HepG2 (cell line): Measurements from ENCODE around the gene BCO2. TPM values are rescaled to one million over a fixed set of nuclear protein-coding genes. Genes with fewer than 3 reads are reported as not detected.

Experiments used
- ATAC-seq: fragments of 200-7000 bp; cut with Tn5 transposase; 3 replicates; pipeline ENCODE4 v1.9.1; 2020; ENCODE audit warnings: mild to moderate bottlenecking, moderate library complexity
- BruUV-seq: library from RNA; stranded (reverse); fragments of 400-500 nt; replicated peaks from 2 replicates; lab custom pipeline; 2021; lab: Mats Ljungman, UMichigan
- CTCF ChIA-PET: fragments of 300-600 bp; formaldehyde crosslinking; extraction: SDS; loops from one replicate; lab custom pipeline; 2021; ENCODE audit warnings: low total read pairs, inconsistent platforms, low intra/inter-chr PET ratio; lab: Yijun Ruan, JAX
- POLR2A ChIA-PET: fragments of 350-600 bp; sonication (Branson Sonifier 250); formaldehyde crosslinking; loops from one replicate; lab custom pipeline; 2020; ENCODE audit warnings: antibody characterized with exemption, inconsistent platforms; lab: Yijun Ruan, JAX
- DNase-seq: peaks from one replicate; pipeline ENCODE4 v3.0.0-alpha.2; 2015; ENCODE audit warnings: low spot score
- FAIRE-seq: peaks from 3 replicates; lab custom pipeline; 2011; peaks lifted over from hg19 to GRCh38; lab: Jason Lieb, UNC
- H2AFZ ChIP-seq: one replicate; pipeline ENCODE4 v1.6.1; 2011; ENCODE audit warnings: low read length, inconsistent platforms
- H3K27ac ChIP-seq: fragments of 300-600 bp; 3 replicates; pipeline ENCODE4 v1.8.0; 2011; ENCODE audit warnings: mixed run types, mild to moderate bottlenecking, mixed read lengths, low read length, inconsistent platforms; ENCODE audit not compliant: insufficient read depth; ENCODE audit errors: extremely low read length
- H3K27me3 ChIP-seq, 2 experiments: fragments of 200-600 bp in 1 of 2; 2 replicates in 1 of 2; 3 replicates in 1 of 2; pipeline versions ENCODE4 v1.6.0 to v1.8.0; 2011; ENCODE audit warnings: low read length in 2 of 2, mild to moderate bottlenecking in 2 of 2, moderate library complexity in 2 of 2, inconsistent platforms in 1 of 2; ENCODE audit not compliant: insufficient read depth in 2 of 2, control insufficient read depth in 1 of 2
- H3K36me3 ChIP-seq, 2 experiments: fragments of 200-600 bp in 1 of 2; replicated peaks in 1 of 2; 2 replicates in 1 of 2; 3 replicates in 1 of 2; pipeline versions ENCODE4 v1.5.1 to v1.8.0; 2011; ENCODE audit warnings: low read length in 2 of 2, inconsistent platforms in 1 of 2; ENCODE audit not compliant: insufficient read depth in 2 of 2, control insufficient read depth in 1 of 2
- H3K4me1 ChIP-seq: 2 replicates; pipeline ENCODE4 v1.5.1; 2012; ENCODE audit warnings: low read length, inconsistent platforms; ENCODE audit not compliant: insufficient read depth
- H3K4me2 ChIP-seq: 2 replicates; pipeline ENCODE4 v1.6.0; 2011; ENCODE audit warnings: low read depth, low read length, inconsistent platforms
- H3K4me3 ChIP-seq, 3 experiments: fragments of 200-600 bp in 1 of 3; sonication (generic), shearing (Covaris generic) in 1 of 3; replicated peaks in 1 of 3; 2 replicates each; pipeline ENCODE4 v1.5.1; 2011 to 2016; ENCODE audit warnings: low read length in 3 of 3, inconsistent platforms in 2 of 3, low read depth in 2 of 3, mild to moderate bottlenecking in 2 of 3, control low read depth in 1 of 3, mixed read lengths in 1 of 3; ENCODE audit not compliant: insufficient read depth in 1 of 3
- H3K79me2 ChIP-seq: one replicate; pipeline ENCODE4 v1.6.1; 2011; ENCODE audit warnings: low read length, inconsistent platforms; ENCODE audit not compliant: insufficient read depth
- H3K9ac ChIP-seq: 2 replicates; pipeline ENCODE4 v1.6.0; 2011; ENCODE audit warnings: mild to moderate bottlenecking, low read depth, low read length, inconsistent platforms; ENCODE audit not compliant: insufficient read depth
- H3K9me3 ChIP-seq: 2 replicates; pipeline ENCODE4 v1.5.1; 2012; ENCODE audit warnings: mild to moderate bottlenecking, low read length
- H4K20me1 ChIP-seq: 2 replicates; pipeline ENCODE4 v1.6.0; 2011; ENCODE audit warnings: inconsistent platforms, mild to moderate bottlenecking, low read length, moderate library complexity; ENCODE audit not compliant: insufficient read depth
- ELF3 ChIP-seq: IDR thresholded peaks from 2 replicates; pipeline ENCODE4 v1.6.1; 2016; ENCODE audit warnings: missing genetic modification reagents, missing compliant biosample characterization
- EP300 ChIP-seq, 3 experiments: sonication (generic) in 1 of 3; formaldehyde crosslinking in 1 of 3; IDR thresholded peaks; 2 replicates each; pipeline versions ENCODE4 v1.5.1 to v1.6.1; 2011 to 2020; ENCODE audit warnings: low read depth in 2 of 3, low read length in 2 of 3, borderline replicate concordance in 1 of 3, improper control_type of control experiment in 1 of 3, mild to moderate bottlenecking in 1 of 3, missing genetic modification reagents in 1 of 3, moderate library complexity in 1 of 3
- GFI1 ChIP-seq: sonication (generic); formaldehyde crosslinking; IDR thresholded peaks from 2 replicates; pipeline ENCODE4 v1.5.0; 2020; ENCODE audit warnings: missing genetic modification reagents, mild to moderate bottlenecking, borderline replicate concordance
- KAT8 ChIP-seq: IDR thresholded peaks from 2 replicates; pipeline ENCODE4 v1.6.1; 2016; ENCODE audit warnings: missing genetic modification reagents, missing compliant biosample characterization
- KMT2B ChIP-seq: IDR thresholded peaks from 2 replicates; pipeline ENCODE4 v1.6.1; 2016; ENCODE audit warnings: missing genetic modification reagents, missing compliant biosample characterization
- NCOA2 ChIP-seq: sonication (generic); formaldehyde crosslinking; IDR thresholded peaks from 2 replicates; pipeline ENCODE4 v1.8.0; 2022; ENCODE audit warnings: inconsistent platforms
- NONO ChIP-seq, 2 experiments: fragments of 450-650 bp in 1 of 2; sonication (generic) in 1 of 2; formaldehyde crosslinking in 1 of 2; IDR thresholded peaks in 1 of 2; conservative IDR thresholded peaks in 1 of 2; 2 replicates each; pipeline versions ENCODE4 v1.6.1 to v1.8.0; 2017 to 2022; ENCODE audit warnings: mild to moderate bottlenecking in 1 of 2, missing genetic modification reagents in 1 of 2, moderate library complexity in 1 of 2
- PPARG ChIP-seq: conservative IDR thresholded peaks from 2 replicates; pipeline ENCODE4 v1.6.1; 2016; ENCODE audit warnings: missing biosample characterization, missing genetic modification reagents
- RXRB ChIP-seq: IDR thresholded peaks from 2 replicates; pipeline ENCODE4 v1.6.1; 2016; ENCODE audit warnings: borderline replicate concordance, missing genetic modification reagents, missing compliant biosample characterization
- SOX13 ChIP-seq, 3 experiments: fragments of 450-650 bp in 1 of 3; sonication (generic) in 1 of 3; formaldehyde crosslinking in 1 of 3; IDR thresholded peaks in 2 of 3; conservative IDR thresholded peaks in 1 of 3; 2 replicates each; pipeline versions ENCODE4 v1.5.0 to v1.6.1; 2016 to 2020; ENCODE audit warnings: antibody characterized with exemption in 1 of 3, mild to moderate bottlenecking in 1 of 3, missing compliant biosample characterization in 1 of 3, missing genetic modification reagents in 1 of 3, moderate library complexity in 1 of 3
- ZEB1 ChIP-seq: IDR thresholded peaks from 2 replicates; pipeline ENCODE4 v1.6.1; 2012; ENCODE audit warnings: mild to moderate bottlenecking, low read depth, inconsistent platforms; ENCODE audit not compliant: insufficient replicate concordance
- ZNF33B ChIP-seq: sonication (generic); formaldehyde crosslinking; IDR thresholded peaks from 2 replicates; pipeline ENCODE4 v1.5.1; 2020; ENCODE audit warnings: mild to moderate bottlenecking, missing genetic modification reagents
- ZNF556 ChIP-seq: sonication (generic); formaldehyde crosslinking; IDR thresholded peaks from 2 replicates; pipeline ENCODE4 v1.4.0; 2020; ENCODE audit warnings: mild to moderate bottlenecking, missing genetic modification reagents, borderline replicate concordance
- ZNF674 ChIP-seq: sonication (generic); formaldehyde crosslinking; IDR thresholded peaks from 2 replicates; pipeline ENCODE4 v1.5.0; 2020; ENCODE audit warnings: low read depth, mild to moderate bottlenecking, missing genetic modification reagents
- WGBS: methylation state at CpG from one replicate; pipeline ENCODE4 v1.1.6; 2017; ENCODE audit warnings: low lambda C conversion rate; 5-methylcytosine and 5-hydroxymethylcytosine counted together
- in situ Hi-C: cut with HindIII; loops from 2 replicates; pipeline ENCODE4 v1.10.0; 2017; ENCODE audit warnings: low pct_unique_long_range_greater_than_20kb; ENCODE audit not compliant: extremely low pct_ligation_motif_present
- intact Hi-C: fragments of 100-400 bp; cut with micrococcal nuclease; formaldehyde crosslinking; loops from one replicate; pipeline ENCODE4 v1.10.0; 2022; ENCODE audit not compliant: unreplicated experiment
- polyA plus RNA-seq, 8 experiments: library from polyadenylated mRNA; depleted of rRNA in 3 of 8; stranded (reverse) in 7 of 8; unstranded in 1 of 8; fragments of >200 nt; fragmentation: Illumina TruSeq in 4 of 8; extraction: Trizol in 4 of 8; gene quantifications; 2 replicates each; pipeline versions ENCODE4 v1.2.1 to v1.2.3, GENCODE V29; 2011 to 2016; ENCODE audit warnings: low read depth in 4 of 8, missing spikeins in 1 of 8, mixed read lengths in 1 of 8; ENCODE audit not compliant: insufficient read depth in 1 of 8
- total RNA-seq, 5 experiments: library from RNA; depleted of rRNA; stranded (reverse); fragments of >200 nt; fragmentation: Illumina TruSeq; extraction: Trizol; gene quantifications; 2 replicates each; pipeline ENCODE4 v1.2.3, GENCODE V29; 2016; ENCODE audit warnings: low read depth in 1 of 5
- TF ChIP-seq, protein P1 (sequence below): sonication (generic); formaldehyde crosslinking; IDR thresholded peaks from 2 replicates; pipeline ENCODE4 v1.4.0; 2020; ENCODE audit warnings: missing genetic modification reagents
- TF ChIP-seq, protein P2 (sequence below): sonication (generic); formaldehyde crosslinking; conservative IDR thresholded peaks from 2 replicates; pipeline ENCODE4 v1.4.0; 2020; ENCODE audit warnings: mild to moderate bottlenecking, missing genetic modification reagents, moderate library complexity

The BCO2 gene
- total and polyA plus RNA-seq, 2 of the 13 experiments (the other 11 are each of a cell fraction or from before 2014, with no cell fraction given): 0.38 to 0.58 TPM

DNA sequence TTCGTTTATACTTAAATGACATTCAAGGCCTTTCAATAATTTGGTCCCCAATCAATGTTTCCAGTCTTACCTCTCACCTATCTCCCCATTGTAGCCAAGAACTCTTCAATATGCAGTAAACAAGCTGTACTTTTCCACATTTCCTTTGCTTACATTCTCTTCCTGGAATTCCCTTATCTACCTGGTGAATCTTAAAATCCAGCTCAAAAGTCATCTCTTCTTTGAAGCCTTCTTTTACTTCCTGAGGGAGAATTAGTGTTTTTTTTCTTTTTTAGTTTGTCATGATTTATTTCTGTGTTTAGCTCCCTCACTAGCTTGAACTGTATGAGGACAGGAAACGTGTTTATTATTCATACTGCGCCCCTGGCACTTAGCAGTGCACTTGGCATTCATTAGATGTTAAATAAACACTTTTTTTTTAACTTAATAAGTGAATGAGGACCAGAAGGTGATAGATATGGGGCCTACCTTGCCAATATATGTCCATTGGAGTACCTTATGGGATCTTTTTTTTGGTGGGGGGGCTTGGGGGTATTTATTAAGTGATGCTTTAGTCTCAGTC, 46.0 kb downstream of the BCO2 start:
- no peaks in the 10 kb centered on the region for H3K9me3 ChIP-seq
- peak overlapping the region; percentile 69 for H2AFZ ChIP-seq
- peaks cover 46% of the 10 kb centered on the region for H3K4me1 ChIP-seq
- ChIA-PET CTCF (interaction anchor here (6.4 kb wide), 1 partner anchor 59 kb away, joined by 128 read pairs; no protein-coding TSS in a partner anchor), POLR2A (interaction anchor here (0.9 to 1.4 kb wide), 2 partner anchors 59 to 64 kb away, joined by 3 to 5 read pairs; no protein-coding TSS in a partner anchor)
- no peak overlapping the region for H3K27ac ChIP-seq
- no peaks in the 10 kb centered on the region for H3K79me2 ChIP-seq
- H3K4me2 ChIP-seq: peak overlapping the region; percentile 63
- BruUV-seq: no TSS peak
- in situ Hi-C loops (loop anchor here (5.0 to 10.0 kb wide), 2 partner anchors 61 to 233 kb away; no protein-coding TSS in a partner anchor), intact Hi-C loops (loop anchor here (10.0 kb wide), 1 partner anchor 573 kb away; no protein-coding TSS in a partner anchor)
- H3K9ac ChIP-seq: peak overlapping the region; percentile 30; the same call in 1 of the 2 replicates
- peak; percentile 12 for FAIRE-seq
- no peak for ATAC-seq
- WGBS: 11% methylated on average over 3 of the region's 3 CpGs
- DNase-seq: no peak
- H3K4me3 ChIP-seq: no peak overlapping the region; a peak in 1 of 6 replicates
- no peaks in the 10 kb centered on the region for H4K20me1 ChIP-seq
- no peaks in the 10 kb centered on the region for H3K27me3 ChIP-seq
- H3K36me3 ChIP-seq: no peaks in the 10 kb centered on the region
- TF ChIP-seq EP300 (IDR thresholded peaks at IDR 0.05; ENCODE audit: low read depth in 2 of 2, low read length in 2 of 2) (peak in 1 of 2 experiments; percentile 51; a peak in 1 of 4 replicates), EP300 (CRISPR knock-in tag; IDR thresholded peaks at IDR 0.05; ENCODE audit: borderline replicate concordance) (no peak), NCOA2 (CRISPR knock-in tag) (peak; percentile 65; the same call in 1 of the 2 replicates), GFI1 (CRISPR knock-in tag) (peak; percentile 46; the same call in 1 of the 2 replicates), KMT2B (CRISPR knock-in tag) (no peak), ZNF33B (CRISPR knock-in tag) (no peak), KAT8 (CRISPR knock-in tag) (peak; percentile 21; the same call in 1 of the 2 replicates), SOX13 (IDR thresholded peaks at IDR 0.05) (no peak), SOX13 (CRISPR knock-in tag; conservative IDR thresholded peaks at IDR 0.05 in 1 of 2, IDR thresholded peaks at IDR 0.05 in 1 of 2) (peak in 1 of 2 experiments; percentile 46; a peak in 1 of 4 replicates), ZEB1 (peak; percentile 63), ZNF674 (CRISPR knock-in tag) (no peak), PPARG (CRISPR knock-in tag) (peak; percentile 69), ELF3 (CRISPR knock-in tag) (peak; percentile 23; the same call in 1 of the 2 replicates), ZNF556 (CRISPR knock-in tag) (no peak), NONO (IDR thresholded peaks at IDR 0.05) (no peak), NONO (CRISPR knock-in tag; conservative IDR thresholded peaks at IDR 0.05) (no peak), RXRB (CRISPR knock-in tag) (peak; percentile 54; the same call in 1 of the 2 replicates)
- TF ChIP-seq, protein P1, sequence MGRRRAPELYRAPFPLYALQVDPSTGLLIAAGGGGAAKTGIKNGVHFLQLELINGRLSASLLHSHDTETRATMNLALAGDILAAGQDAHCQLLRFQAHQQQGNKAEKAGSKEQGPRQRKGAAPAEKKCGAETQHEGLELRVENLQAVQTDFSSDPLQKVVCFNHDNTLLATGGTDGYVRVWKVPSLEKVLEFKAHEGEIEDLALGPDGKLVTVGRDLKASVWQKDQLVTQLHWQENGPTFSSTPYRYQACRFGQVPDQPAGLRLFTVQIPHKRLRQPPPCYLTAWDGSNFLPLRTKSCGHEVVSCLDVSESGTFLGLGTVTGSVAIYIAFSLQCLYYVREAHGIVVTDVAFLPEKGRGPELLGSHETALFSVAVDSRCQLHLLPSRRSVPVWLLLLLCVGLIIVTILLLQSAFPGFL (CRISPR knock-in tag): no peak
- TF ChIP-seq, protein P2, sequence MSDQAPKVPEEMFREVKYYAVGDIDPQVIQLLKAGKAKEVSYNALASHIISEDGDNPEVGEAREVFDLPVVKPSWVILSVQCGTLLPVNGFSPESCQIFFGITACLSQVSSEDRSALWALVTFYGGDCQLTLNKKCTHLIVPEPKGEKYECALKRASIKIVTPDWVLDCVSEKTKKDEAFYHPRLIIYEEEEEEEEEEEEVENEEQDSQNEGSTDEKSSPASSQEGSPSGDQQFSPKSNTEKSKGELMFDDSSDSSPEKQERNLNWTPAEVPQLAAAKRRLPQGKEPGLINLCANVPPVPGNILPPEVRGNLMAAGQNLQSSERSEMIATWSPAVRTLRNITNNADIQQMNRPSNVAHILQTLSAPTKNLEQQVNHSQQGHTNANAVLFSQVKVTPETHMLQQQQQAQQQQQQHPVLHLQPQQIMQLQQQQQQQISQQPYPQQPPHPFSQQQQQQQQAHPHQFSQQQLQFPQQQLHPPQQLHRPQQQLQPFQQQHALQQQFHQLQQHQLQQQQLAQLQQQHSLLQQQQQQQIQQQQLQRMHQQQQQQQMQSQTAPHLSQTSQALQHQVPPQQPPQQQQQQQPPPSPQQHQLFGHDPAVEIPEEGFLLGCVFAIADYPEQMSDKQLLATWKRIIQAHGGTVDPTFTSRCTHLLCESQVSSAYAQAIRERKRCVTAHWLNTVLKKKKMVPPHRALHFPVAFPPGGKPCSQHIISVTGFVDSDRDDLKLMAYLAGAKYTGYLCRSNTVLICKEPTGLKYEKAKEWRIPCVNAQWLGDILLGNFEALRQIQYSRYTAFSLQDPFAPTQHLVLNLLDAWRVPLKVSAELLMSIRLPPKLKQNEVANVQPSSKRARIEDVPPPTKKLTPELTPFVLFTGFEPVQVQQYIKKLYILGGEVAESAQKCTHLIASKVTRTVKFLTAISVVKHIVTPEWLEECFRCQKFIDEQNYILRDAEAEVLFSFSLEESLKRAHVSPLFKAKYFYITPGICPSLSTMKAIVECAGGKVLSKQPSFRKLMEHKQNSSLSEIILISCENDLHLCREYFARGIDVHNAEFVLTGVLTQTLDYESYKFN (CRISPR knock-in tag): peak; percentile 54
